ENCODE data around the gene MED31.

Gene MED31

DNA sequence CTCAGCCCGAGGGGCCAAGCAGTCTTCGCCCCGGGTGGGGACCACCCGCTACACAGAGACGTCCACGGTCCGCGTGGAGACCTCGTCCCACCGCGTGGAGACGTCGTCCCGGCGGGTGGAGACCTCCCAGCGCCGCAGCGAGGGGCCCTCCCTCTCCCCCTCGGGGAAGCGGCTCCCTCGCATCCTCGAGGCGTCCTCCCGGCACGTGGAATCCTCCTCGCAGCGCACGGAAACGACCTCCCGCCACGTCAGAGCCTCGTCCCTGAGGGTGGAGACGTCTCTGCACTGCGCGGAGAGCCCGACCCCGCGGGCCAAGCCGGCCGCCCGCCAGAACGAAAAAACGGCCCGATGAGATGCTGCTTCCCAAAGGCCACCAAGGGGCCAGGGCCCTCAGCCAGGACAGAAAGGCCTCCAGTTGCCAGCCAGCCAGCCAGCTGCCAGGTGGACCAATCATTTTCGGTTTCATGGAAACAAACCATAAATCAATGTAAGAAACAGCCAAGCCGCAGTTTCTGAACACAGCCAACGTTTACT, 581 bp upstream of the MED31 start:
- DNase-seq: peak in 1 of 2 donors; percentile 48

DNA sequence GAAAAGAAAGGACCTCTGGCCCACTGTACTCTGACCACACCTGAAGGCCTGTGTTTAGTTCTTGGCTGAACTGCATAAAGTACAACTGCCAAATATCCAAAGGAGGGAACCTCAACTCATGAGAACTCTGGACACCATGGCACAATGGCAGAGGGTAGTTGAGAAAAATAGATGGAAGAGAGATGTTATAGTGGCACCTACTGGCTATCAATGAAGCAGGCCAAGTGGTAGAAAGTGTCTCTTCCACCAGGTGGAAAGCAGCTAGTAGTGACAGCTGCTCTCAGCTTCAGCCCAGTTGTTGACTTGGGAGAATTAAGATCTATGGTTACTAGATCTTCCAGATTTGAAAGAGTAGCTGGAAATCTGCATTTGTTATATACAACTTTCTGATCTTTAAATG, 3.2 kb downstream of the MED31 start:
- DNase-seq: peak in 1 of 2 donors; percentile 36

DNA sequence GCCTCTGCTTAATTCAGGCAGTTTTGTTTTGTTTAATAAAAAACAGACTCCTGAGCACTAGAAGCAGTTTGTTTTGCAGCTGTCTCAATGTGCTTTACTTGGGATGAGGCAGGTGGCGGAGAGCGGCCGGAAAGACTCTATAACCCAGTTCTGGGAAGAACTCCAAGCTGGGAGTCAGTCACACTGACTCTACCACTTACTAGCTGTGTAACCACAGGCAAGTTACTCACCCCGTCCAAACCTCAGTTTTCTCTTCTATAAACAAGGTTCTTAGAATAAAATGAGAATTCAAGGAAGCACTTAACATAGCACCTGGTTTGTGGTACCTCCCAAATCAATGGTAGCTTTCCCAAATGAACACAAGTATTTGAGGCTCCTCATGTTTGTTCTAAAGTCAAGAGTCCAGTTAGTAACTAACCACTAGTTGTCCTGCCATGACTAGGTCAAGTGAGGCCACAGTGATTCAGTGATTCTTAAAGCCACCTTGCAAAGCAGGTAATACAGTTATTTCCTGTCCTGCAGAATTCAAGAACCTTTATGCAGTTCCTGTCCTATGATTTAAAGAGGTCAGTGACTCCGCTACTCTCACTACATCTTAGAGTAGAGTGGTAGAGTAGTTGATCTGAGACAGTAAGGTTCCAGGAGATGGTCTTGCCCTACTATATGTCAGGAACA, 7.8 kb downstream of the MED31 start:
- DNase-seq: no peak

DNA sequence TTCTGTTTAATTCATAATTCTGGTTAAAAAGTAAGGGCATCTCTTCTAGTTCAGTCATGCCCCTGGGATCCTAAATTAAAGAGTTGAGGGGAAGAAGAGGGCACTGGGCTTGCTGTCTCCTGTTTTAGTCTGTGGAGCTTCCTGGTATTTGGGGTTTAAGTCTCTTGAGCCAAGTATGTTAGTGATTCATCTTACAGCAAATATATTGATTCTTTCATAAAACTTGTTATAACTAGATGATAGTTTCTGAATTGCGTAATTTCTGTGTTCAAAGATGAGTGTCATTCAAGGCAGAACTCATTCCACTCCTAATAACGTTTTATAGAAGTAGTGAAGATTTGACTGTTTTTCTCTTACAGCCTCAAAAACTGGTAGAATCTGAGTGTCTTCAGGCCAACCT, 8.8 kb downstream of the MED31 start:
- DNase-seq: no peak

DNA sequence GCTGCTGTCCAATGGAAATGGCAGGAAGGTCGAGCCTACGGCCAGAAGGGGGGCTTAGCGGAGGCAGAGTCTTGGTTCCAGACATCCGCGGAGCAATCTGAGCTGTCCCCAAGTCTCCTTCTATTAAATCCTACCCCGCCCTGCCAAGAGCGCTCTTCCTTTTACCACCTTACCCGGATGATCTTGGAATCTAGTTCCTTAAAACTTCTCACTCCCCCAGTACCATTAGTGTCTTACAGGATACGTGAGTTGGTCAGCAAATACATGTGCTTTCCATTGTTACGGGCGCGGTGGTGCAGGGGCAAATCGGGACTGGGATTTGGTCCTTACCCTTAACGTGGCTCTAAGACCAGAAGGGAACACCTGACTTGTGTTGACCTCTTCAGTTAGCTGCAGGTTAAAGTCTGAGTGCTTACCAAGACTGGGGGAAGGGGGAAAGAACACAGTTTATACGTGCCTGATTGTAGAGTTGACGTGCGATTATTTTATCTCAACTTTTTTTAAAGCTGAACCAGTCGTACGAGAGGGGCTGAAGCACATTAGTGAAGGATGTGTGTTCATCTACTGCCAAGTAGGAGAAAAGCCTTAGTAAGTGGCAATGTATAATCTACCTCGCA, 10.1 kb downstream of the MED31 start:
- no peak for DNase-seq

- peak; percentile 88 to 91 for DNase-seq
Observed at GRCh38 chr17:6640536-6641246, 10.7 kb downstream of the MED31 start, which contains the start of the genes KIAA0753 and TXNDC17. TSS of gene KIAA0753 (minus strand) at chr17:6640711. CDS start at chr17:6635103, 5,608 bp downstream. TSS of gene TXNDC17 (plus strand) at chr17:6641060. CDS start at chr17:6641083, 23 bp downstream.

DNA sequence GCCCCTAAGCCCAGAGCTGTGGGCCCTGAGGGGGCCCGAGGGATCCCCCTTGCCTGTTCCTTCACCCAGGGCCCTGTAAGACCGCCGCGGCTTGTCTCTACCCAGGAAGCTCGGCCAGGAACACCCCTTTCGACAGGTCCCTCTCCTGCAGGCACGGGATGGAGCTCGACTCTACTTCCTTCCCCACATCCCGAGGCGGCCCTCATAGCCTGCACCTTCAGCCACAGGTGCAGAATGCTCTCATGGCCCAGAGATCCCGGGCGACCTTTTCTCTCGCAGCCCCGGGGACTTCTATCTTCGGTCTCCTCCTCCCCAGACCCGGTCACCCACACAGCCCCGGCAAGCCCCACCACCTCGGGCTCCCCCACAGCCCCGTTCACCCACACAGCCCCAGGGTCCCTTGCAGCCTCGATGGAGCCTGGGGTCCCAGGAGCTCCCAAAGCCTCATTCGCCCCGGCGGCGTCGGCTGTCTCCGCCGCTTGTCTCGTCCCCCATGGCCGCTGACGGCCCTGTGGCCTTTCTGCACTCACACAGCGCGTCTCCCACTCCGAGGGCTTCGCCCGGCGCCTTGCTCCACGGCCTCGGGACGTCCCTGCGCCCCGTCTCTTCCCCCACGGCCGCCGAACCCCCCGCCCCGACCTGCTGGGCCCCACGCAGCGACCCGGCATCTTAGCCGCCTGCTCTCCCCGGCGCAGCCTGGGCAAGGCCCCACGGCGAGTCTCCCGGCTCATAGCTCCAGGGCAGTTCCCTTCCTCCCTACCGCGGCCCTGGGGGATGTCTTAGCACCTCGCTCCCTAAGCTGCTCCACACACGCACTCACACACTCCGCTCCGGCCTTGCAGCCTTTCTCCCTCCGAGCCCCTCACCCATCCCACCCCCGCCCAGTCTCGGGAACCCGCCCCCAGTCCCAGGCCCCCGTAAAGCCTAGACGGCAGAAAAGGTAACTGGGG, 11.5 kb downstream of the MED31 start:
- no peak for DNase-seq

- no peak for DNase-seq
Observed at GRCh38 chr17:6639014-6639585, 12.3 kb downstream of the MED31 start.

DNA sequence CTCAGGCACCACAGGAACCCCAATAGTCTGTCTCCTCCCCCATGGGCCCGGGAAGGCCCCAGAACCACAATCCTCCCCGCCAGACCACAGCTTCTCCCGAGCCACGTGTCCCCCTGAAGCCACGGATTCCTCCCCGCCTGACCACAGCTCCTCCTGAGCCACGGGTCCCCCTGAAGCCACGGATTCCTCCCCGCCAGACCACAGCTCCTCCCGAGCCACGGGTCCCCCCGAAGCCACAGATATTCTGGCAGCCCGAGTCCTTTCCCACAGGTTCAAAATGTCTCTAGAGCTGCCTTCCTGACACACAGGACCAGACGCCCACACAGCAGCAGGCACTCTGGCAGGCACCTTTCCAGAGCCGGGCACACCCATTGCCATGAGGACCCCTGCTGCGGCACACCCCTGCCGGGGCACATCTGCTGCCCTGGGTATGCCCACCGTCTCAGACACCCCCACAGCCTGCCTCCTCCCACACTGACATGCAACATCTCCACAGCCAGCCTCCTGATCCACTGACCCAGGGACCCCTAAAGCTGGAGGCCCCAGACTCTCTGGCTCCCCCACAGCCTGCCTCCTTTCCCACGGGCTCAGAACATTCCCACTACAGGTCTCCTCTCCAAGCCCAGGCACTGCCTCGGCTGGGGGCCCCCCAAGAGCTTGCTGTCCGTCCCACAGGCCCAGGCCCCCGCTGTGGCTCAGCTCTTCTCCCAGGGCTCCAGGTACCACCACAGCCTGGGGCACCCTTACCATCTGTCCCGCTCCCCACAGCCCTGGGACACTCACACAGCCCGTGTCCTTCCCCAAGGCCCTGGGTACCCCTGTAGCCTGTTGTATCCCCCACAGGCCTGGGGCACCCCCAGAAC, 13.1 kb downstream of the MED31 start:
- DNase-seq: no peak

GRCh38 chr17:6637458-6637840, 14.0 kb downstream of the MED31 start:
- no peak for DNase-seq

DNA sequence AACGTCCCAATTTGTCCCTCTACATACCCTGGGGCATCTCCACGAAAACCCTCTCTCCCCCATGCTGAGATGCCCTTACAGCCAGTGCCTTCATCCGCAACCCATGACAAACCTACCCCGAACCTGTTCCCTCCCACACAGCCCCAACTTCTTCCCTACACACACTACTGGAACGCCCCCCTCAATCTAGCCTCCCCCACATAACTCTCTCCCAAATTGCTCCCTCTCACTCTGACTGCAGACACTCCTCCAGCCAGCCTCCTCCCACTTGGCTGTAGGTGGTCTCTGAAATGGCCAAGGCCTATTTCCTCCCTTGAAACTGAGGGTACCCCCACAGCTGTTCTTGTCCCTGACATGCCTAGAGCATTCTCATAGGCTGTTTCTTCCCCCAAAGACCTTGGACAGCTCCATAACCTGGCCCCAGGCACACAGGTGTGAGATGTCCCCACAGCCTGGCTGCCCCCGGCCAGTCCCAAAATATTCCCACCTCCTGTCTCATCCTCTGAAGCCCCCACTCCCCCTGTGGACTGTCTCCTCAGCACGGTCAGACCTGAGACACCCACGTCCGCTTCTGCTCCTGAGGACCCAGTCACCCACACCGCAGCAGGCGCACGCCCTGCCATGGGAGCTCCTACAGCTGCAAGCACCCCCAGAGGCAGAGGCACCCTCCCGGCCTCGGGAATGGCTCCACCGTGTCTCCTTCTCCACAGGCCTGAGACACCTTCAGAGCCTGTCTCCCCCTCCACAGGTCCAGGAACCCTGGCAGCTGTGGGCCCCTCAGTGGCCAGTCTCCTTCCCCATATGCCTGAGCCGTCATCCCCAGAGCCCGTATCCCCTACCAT, 14.6 kb downstream of the MED31 start:
- DNase-seq: no peak

DNA sequence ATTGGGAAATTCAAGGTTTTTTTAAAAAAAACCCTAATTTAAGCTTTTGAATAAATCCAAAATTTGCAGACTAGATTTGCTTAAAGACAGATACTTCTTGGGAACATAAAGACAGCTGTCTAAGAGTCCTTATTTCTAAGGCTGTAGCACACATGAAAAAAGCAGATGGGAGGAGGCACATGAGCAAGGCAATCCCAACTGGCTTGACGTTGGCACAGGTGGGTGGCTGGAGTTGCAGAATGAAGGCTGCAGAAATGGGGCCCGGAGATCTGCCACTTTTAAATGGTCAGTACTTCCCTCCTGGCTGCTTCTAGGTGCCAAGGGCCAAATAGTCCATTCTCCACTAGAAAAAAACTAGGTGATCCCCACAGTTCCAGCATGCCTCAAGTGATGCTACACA, 15.3 kb downstream of the MED31 start:
- no peak for DNase-seq

DNA sequence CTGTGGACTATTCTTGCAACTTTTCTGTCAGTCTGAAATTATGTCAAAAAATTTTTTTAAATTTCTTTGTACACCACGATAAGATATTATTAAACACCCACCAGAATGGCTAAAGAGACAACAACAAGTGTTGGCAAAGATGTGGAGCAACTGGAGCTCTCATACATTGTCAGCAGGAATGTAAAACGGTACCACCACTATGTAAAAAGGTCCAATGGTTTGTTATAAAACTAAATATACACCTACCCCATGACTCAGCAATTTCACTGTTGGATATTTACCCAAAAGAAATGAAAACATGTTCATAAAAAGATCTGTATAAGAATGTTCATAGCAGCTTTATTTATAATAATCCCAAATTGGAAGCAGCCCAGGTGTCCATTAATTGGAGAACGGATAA, 18.1 kb downstream of the MED31 start:
- no peak for DNase-seq

GRCh38 chr17:6632530-6632929, 18.9 kb downstream of the MED31 start:
- no peak for DNase-seq

- DNase-seq: no peak
Observed at GRCh38 chr17:6630390-6630789, 21.0 kb downstream of the MED31 start.

DNA sequence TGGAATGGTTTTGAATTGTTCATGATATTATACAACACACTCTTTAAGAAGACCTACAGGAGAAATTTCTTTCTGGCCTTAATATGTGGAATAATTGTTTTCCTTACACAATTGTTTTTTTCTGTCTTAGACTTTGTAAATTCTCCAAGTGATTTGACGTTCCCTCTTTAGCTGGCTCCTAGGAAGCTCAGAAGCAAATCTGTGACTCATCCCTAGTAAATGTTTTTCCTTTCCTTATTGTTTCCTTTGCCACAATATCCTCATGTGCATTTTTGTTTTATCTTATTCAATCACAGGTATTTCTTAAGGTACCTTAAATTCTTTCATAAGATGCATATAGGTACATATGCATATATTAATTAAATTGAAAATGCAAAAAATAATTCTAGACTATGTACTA, 24.4 kb downstream of the MED31 start:
- DNase-seq: no peak

DNA sequence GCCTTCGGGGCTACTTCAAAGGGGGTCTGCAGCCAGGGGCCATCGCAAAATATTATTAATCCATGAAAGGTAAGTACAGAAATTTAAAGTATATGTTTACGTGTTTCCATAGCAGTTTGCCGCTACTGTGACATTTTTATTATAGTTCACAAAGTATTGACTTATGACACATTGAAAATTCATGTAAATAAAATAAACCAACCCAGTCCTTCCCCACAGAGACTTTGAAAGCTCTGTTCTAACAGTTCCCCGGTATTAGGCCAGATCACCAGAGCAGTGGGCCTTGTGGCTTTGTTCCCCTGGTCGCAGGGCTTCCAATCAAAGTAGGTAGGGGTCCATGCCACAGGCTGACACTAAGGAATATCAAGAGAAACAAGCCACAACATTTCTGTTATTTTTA, 24.8 kb downstream of the MED31 start:
- DNase-seq: no peak

DNA sequence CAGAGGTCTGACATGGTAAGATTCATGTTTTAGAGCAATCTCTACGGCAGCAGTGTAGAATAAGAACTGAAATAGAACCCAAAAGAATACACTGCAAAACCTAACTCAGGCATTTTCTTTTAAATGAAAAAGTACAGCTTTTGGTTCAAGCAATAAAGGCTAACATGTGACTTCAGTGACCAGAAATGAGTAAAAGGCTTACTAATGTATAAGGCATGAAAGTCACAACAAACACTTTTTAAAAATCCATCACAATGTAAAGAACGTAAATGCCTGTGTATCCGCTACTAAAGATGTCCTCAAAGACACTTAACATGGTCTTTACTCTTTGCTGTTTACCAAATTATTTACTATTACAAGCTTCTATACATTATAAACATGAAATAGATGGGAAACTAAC, 27.5 kb downstream of the MED31 start:
- DNase-seq: no peak

DNA sequence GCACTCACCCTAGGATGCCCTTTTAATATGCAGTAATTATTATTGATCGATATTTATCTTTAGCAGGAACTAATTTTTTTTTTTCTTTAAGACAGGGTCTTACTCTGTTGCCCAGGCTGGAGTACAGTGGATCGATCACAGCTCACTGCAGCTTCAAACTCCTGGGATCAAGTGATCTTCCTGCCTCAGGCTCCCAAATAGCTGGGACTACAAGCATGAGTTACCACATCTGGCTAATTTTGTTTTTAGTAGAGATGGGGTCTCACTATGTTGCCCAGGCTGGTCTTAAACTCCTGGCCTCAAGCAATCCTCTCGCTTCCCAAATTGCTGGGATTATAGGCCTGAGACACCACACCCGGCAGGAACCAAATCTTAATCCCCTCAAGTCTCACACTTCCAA, 40.2 kb downstream of the MED31 start:
- DNase-seq: no peak

DNA sequence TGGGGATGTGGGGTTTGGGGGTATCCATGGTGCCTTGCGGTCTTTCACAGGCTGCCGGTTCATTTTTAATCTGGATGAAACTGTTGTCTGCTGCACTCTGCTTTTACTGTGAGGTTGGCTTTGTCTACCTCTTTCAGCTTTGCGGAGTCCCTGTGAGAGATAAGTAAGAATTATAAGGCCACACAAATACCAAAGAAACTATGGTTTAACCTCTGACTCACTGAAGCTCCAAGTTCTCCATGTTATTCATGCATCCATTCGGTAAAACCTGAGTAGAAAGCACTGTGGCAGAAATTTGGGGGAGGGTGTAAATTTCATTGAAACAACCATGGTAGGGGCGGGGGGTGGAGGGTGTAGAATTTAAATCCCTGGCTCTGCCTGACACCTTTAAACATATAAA, 41.4 kb downstream of the MED31 start:
- no peak for DNase-seq

Data from CD4-positive, alpha-beta T cell treated with Interferon alpha-2 for 1 hour (primary cell).